Ureter (tissue), 1 donor: ENCODE measurements around the gene GRK2. TPM values are rescaled to one million over a fixed set of nuclear protein-coding genes. Genes with fewer than 3 reads are reported as not detected.
A peak's percentile ranks its signal among the peaks of the same experiment; 100 is the strongest.
"Not testable (repeated sequence)": the region's sequence is repeated elsewhere in the genome, so short reads cannot be mapped to it uniquely, and the experiment has no call there.

Experiments
- DNase-seq: peaks from one replicate; pipeline ENCODE4 v3.0.0-alpha.2; 2020; ENCODE audit warnings: low spot score
- total RNA-seq: library from RNA; stranded (reverse); gene quantifications from one replicate; pipeline ENCODE4 v1.2.4, GENCODE V29; 2023
- donor health status: DM: yes; HTN: yes; CAD: no.

Gene GRK2
- total RNA-seq = 75.9 TPM

DNA sequence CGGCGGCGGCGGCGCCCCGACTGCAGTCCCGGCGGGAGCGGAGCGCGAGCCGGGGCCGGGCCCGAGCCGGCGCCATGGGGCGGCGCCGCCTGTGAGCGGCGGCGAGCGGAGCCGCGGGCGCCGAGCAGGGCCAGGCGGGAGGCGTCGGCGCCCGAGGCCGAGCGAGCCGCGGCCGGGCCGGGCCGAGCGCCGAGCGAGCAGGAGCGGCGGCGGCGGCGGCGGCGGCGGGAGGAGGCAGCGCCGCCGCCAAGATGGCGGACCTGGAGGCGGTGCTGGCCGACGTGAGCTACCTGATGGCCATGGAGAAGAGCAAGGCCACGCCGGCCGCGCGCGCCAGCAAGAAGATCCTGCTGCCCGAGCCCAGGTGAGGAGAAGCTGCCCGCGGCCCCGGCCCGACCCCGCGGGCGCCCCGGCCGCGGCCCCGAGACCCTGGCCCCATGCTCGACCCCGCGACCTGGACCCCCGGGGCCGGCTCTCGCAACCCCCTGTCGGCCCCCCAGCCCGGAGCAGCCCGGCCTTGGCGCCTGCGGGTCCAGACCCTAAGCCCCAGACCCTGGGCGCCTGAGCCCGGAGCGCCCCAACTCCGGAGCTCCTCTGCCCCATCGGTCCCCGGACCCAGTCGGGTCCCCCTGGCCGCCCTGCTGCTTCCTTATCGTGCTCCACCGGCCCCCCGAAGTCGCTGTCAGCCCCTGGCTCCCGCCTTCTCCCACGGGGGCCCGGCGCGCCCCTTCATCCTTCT lies at the start of gene GRK2:
Gene GRK2, plus strand, starts transcription at position 25 of the 739 bp plus-strand sequence. Its CDS starts 227 bp downstream, at position 252.
- DNase-seq = peak; percentile 51

GRCh38 chr11:67227726-67228125 lies 38.5 kb upstream of the GRK2 start:
- no peak for DNase-seq

- DNase-seq = no peak
Observed at GRCh38 chr11:67230406-67230805, 35.9 kb upstream of the GRK2 start.

DNA sequence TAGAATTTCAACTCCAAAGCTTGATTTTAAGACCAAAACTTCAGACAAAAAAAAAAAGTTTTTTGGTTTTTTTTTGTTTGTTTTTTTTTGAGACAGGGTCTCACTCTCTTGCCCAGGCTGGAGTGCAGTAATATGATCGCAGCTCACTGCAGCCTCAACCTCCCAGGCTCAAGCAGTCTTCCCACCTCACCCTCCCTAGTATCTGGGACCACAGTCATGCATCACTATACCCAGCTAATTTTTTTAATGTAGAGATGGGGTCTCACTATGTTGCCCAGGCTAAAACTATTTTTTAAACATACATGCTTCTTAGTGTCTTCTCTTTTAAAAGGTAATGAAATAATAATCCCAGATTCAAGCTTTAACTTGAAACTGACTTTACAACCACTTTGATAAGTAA lies 35.4 kb upstream of the GRK2 start:
- DNase-seq = no peak

DNA sequence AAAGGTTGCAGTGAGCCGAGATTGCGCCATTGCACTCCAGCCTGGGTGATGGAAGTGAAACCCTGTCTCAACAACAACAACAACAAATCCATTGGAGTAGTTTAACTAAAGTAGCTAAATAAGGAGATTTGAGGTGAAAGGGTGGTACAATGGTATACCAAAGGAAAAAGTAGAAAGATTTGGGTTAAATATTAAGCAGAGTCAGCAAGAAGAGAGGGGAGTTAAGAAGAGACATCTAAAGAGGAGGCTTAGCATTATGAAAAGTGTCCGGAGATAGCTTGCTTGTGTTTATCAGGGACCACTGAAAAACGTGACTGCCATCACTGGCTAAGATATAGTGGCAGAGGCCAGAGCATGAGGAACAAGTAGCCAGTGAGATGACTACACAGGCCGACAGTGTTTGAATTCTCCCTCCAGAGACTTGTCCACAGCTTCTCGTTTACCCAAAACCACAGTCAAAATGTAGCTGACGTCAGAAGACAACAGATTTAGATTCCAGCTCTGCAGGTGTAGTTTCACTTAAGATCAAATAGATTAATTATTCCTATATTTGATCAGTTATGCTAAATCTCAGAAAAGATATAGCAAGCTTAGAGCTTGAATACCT lies 32.6 kb upstream of the GRK2 start:
- DNase-seq = no peak

- DNase-seq = not testable (repeated sequence)
Observed at GRCh38 chr11:67234571-67234970, 31.7 kb upstream of the GRK2 start.

DNA sequence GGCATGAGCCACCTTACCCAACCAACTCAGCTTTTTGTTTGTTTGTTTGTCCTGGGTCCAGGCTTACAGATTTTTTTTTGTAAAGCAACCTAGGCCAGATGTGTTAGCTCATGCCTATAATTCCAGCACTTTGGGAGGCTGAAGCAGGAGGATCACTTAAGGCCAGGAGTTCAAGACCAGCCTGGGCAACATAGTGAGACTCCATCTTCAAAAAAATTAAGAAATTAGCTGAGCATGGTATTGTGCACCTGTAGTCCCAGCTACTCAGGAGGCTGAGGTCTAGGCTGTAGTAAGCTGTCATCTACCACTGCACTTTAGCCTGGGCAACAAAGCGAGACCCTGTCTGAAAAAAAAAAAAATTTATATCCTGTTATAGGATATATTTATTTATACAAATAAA lies 28.7 kb upstream of the GRK2 start:
- no peak for DNase-seq

DNA sequence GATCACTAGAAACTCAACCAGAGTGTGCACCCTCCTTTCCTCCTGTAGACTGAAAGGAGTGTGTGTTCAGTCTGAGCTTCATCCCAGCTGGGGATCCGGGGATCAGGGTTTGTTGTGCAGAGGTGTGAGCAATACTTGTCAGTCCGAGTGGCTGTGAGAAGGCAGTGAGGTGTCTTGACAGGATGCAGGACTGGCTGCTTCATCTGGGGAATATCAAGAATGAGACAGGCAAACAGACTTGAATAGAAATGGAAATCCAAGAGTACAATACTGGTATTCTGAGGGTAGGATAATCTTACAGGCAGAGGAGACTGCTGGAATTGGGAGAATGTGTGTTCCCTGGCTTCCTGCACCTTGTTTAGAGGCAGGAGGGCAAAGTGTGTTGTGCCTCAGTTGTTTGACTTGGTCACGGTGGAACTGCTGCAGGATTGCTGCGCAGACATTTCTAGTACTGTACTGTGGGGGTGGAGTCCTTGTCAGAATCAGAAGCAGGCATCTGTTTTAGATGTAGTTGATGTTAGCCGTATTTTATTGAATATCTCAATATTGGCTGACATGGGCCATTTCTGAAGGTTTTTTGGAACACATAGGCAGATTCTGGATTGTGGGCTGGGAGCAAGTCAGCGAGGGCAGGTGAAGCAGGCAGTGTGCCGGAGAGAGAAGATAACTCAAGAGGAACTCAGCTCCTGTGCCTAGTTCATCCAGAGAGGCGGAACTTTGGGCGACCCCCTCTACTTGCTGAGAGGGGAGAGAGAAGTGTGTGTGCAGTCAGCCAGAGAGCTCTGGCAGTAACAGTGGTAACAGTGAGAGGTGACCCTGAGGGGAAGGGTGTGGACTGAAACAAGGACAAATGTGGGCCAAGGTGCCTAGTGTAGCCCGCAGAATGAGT lies 27.1 kb upstream of the GRK2 start:
- DNase-seq = no peak

- peak; percentile 98 for DNase-seq
Observed at GRCh38 chr11:67239783-67240575, 26.3 kb upstream of the GRK2 start.

DNA sequence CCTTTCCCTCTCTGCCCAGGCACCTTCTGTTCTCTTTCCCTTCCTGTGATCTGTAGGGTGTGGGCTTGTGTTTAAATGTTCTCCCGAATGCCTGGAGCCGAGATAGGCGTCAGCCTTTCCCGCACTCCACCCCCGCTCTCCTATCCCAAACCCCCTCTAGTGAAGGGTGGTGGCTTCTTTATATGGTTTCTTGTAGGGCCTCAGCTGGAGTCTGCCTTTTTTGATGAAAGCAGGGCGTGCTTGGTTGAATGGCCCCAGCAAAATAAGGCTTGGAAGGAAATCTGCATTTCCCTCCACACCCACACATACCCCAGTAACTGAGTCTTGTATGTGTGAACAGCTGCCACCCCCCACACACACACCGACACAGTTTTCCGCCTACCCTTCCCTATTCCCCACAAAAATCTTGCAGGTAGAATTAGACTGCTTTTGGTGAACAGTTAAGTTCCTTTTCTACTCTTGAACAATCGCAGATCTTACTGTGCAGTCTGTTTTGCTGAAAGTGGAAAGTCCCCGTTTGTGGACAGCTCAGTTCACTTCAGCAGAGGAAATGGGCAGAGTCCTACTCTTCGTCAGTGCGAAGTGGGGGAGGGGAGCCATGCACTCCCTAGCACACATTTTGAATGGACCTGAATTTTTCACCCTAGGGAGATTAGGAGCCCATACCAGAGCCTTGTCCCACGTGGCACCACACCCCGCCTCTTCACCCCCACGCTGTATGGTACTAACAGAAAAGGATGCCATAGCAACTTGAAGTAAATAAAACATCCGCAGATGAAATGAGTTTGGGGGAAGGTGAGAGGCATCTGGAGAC lies 25.5 kb upstream of the GRK2 start:
- DNase-seq = peak; percentile 69

- no peak for DNase-seq
Observed at GRCh38 chr11:67242548-67242947, 23.7 kb upstream of the GRK2 start.

GRCh38 chr11:67243051-67243450 lies 23.2 kb upstream of the GRK2 start:
- no peak for DNase-seq

GRCh38 chr11:67245046-67245445 lies 21.2 kb upstream of the GRK2 start:
- DNase-seq = no peak

DNA sequence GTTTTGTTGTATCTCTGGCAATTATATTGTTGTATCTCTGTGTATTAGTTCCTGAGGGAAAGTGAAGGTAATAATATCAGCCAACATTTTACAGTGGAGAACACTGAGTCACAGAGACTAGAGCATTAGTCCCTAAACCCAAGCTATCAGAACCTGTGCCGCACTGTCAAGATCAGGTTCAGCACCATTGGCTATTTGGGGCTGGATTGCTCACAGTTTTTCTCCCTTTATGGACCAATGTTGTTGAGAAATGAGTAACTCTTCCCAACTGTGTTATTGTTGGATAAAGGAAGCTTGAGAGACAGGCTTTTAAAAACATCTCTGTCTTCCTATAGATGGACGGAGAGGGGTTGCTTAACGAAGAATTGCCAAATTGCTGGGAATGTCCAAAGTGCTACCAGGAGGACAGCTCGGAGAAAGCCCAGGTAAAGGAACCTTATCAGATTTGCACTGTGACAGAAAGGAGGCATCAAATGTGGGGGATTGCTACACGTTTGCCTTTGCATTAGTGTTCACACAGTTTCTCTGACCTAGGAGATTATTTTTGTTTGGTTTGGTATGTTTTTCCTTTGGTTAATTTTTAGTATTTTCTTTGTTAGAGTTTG lies 18.2 kb upstream of the GRK2 start:
- no peak for DNase-seq

DNA sequence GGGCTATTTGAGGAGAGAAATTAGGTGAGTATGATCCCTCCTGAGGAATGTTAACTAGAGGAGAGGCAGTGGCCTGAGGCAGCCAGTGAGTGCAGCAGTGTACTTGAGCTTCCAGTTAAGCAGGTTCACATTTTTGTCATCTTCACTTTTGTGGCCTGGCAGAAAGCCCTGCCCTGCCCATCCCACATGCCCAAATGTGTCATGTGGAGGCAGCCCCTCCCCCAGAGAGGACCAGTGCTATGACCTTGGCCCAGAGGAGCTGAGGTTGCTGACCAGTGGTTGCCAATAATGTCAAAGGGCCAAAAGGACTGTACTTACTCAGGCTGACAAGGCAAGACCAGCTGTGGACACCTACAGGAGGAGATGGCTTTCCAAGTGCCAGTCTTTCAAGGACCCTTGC lies 17.6 kb upstream of the GRK2 start:
- DNase-seq = peak; percentile 76

DNA sequence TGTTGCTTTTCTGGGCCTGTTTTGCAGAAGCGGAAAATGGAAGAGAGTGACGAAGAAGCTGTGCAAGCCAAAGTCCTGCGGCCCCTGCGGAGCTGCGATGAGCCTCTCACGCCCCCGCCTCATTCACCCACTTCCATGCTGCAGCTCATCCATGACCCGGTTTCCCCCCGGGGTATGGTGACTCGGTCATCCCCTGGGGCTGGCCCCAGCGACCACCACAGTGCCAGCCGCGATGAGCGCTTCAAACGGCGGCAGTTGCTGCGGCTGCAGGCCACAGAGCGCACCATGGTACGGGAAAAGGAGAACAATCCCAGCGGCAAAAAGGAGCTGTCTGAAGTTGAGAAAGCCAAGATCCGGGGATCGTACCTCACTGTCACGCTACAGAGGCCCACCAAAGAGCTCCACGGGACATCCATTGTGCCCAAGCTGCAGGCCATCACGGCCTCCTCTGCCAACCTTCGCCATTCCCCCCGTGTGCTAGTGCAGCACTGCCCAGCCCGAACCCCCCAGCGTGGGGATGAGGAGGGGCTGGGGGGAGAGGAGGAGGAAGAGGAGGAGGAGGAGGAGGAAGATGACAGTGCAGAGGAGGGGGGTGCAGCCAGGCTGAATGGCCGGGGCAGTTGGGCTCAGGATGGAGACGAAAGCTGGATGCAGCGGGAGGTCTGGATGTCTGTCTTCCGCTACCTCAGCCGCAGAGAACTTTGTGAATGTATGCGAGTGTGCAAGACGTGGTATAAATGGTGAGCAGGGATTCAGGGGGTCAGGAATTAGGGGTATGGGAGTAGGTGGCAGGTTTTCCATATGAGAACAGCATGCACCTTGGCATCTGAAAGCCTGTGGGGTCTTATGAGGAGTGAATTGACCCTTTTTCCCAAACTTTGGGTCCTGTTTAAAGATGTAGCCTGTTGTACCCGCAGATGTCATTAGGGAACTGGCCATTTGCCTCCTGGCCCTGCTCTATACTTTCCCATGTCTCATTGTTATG lies 15.9 kb upstream of the GRK2 start:
- no peak for DNase-seq

DNA sequence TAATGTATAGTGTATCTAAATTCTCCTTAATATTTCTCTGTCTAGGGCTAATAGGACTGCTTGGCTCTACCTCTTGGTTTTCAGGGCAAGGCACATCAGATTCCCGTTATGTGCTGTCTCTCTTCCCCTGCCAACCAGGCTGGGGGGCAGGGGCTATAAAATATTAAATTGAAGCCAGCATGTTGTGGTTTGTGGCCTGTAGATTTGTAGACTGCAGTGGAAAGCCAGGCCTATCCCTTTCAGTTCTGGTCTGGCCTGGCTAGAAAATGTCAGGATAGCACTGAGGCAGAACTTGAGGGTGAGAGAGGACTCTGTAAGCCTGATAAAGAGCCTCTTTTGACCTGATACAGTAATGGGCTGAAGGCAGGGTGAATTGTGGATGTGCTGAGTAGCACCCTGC lies 14.4 kb upstream of the GRK2 start:
- no peak for DNase-seq

DNA sequence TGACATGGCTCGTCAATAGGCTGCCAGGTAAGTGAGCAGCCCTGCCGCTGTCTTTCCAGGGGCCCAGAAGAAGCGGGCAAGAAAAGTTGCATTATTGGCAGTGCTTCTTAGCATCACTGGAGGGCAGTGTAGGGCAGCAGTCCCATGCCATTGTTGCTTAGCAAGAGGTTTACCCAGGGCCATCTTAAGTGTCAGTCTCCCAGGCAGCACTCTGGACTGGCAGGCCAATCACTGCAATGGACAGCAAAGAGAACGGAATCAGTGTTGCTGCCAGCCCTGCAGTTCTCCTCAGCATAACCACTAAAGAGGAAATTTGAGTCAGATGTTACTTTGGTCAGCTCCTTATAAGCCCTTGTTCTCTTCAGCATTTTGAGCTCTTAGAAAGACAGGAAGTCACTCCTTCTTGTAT lies 13.4 kb upstream of the GRK2 start:
- DNase-seq = no peak
